Nephron (organoid): ENCODE data around the gene FYCO1.

Experiments used
- H3K27ac Mint-ChIP-seq, 3 experiments: 2 replicates each; pipeline ENCODE4 v1.8.0; 2020; ENCODE audit warnings: mixed read lengths in 3 of 3, mild to moderate bottlenecking in 2 of 3, moderate library complexity in 1 of 3
- H3K27me3 Mint-ChIP-seq: 2 replicates; pipeline ENCODE4 v1.8.0; 2021; ENCODE audit warnings: low read depth, mild to moderate bottlenecking, moderate library complexity, mixed read lengths
- H3K36me3 Mint-ChIP-seq: 2 replicates; pipeline ENCODE4 v1.8.0; 2020; ENCODE audit warnings: low read depth, mixed read lengths
- H3K4me1 Mint-ChIP-seq: 2 replicates; pipeline ENCODE4 v1.8.0; 2020; ENCODE audit warnings: mixed read lengths
- H3K4me3 Mint-ChIP-seq, 3 experiments: 2 replicates each; pipeline ENCODE4 v1.8.0; 2020; ENCODE audit warnings: mild to moderate bottlenecking in 3 of 3, mixed read lengths in 3 of 3, moderate library complexity in 2 of 3
- H3K9me3 Mint-ChIP-seq: 2 replicates; pipeline ENCODE4 v1.8.0; 2020; ENCODE audit warnings: mixed read lengths
- TF ChIP-seq, protein P1 (sequence below), 3 experiments: fragments of 200-600 bp; sonication (generic); IDR thresholded peaks; one replicate each; pipeline ENCODE4 v1.5.0; 2021; ENCODE audit warnings: antibody characterized with exemption in 3 of 3; ENCODE audit not compliant: unreplicated experiment in 3 of 3

The FYCO1 gene

DNA sequence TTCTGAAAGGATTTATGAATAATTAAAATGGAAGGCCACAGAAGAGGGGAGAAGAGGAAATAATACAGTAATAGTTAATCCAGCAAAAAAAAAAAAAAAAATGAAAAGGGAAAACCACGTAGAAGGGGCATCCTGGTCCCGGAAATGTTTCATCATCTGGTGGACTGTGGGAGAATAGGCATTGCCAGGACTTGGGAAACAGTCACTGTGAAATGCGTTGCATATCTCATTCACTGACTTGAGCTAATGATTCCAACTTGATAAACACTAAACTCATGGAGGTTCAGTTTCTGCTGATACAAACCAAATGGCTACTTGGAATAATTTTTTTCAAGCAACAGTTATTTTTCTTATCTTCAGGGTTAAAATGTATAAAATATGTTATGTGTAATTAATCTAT, 28.5 kb upstream of the FYCO1 start:
- peaks cover 19% of the 10 kb centered on the region for H3K9me3 Mint-ChIP-seq
- no peaks in the 10 kb centered on the region for H3K4me1 Mint-ChIP-seq
- no peak overlapping the region for H3K27ac Mint-ChIP-seq
- no peak overlapping the region for H3K4me3 Mint-ChIP-seq
- TF ChIP-seq, protein P1, sequence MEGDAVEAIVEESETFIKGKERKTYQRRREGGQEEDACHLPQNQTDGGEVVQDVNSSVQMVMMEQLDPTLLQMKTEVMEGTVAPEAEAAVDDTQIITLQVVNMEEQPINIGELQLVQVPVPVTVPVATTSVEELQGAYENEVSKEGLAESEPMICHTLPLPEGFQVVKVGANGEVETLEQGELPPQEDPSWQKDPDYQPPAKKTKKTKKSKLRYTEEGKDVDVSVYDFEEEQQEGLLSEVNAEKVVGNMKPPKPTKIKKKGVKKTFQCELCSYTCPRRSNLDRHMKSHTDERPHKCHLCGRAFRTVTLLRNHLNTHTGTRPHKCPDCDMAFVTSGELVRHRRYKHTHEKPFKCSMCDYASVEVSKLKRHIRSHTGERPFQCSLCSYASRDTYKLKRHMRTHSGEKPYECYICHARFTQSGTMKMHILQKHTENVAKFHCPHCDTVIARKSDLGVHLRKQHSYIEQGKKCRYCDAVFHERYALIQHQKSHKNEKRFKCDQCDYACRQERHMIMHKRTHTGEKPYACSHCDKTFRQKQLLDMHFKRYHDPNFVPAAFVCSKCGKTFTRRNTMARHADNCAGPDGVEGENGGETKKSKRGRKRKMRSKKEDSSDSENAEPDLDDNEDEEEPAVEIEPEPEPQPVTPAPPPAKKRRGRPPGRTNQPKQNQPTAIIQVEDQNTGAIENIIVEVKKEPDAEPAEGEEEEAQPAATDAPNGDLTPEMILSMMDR (IDR thresholded peaks at IDR 0.05; ENCODE audit: unreplicated experiment in 3 of 3) = no peak
- no peaks in the 10 kb centered on the region for H3K36me3 Mint-ChIP-seq
- peaks cover 5% of the 10 kb centered on the region for H3K27me3 Mint-ChIP-seq

DNA sequence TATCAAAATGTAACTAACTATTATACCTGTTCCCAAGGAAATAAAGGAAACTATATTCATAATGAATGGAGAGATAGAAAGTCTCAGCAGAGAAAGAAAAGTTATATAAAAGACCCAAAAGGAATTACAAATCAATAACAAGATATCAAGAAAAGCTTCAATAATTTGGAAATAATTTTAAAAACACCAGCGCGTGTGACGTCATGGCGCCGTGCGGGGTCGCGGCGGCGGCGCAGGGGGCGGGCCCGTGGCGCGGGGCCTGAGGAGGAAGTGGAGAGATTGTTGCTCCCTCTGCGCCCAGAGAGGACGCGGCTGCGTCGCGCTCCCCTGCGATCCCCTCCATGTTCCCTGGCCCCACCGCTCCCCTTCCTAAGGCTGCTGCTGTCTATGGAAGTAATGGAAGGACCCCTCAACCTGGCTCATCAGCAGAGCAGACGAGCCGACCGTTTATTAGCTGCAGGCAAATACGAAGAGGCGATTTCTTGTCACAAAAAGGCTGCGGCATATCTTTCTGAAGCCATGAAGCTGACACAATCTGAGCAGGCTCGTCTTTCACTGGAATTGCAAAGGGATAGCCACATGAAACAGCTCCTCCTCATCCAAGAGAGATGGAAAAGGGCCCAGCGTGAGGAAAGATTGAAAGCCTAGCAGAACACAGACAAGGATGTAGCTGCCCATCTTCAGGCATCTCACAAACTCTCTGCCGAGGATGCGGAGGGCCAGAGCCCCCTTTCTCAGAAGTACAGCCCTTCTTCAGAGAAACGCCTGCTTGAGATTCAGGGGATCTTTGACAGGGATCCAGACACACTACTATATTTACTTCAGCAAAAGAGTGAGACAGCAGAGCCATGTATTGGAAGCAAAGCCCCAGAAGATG, 27.5 kb upstream of the FYCO1 start:
- H3K27ac Mint-ChIP-seq = no peak overlapping the region

GRCh38 chr3:46021516-46021915, 25.9 kb upstream of the FYCO1 start:
- H3K4me1 Mint-ChIP-seq = no peaks in the 10 kb centered on the region
- H3K27me3 Mint-ChIP-seq = no peaks in the 10 kb centered on the region
- H3K36me3 Mint-ChIP-seq = no peaks in the 10 kb centered on the region
- H3K9me3 Mint-ChIP-seq = peaks cover 9% of the 10 kb centered on the region
- no peak overlapping the region for H3K27ac Mint-ChIP-seq
- no peak overlapping the region for H3K4me3 Mint-ChIP-seq
- TF ChIP-seq, protein P1 (IDR thresholded peaks at IDR 0.05; ENCODE audit: unreplicated experiment in 3 of 3) = no peak

More for the DNA sequence above, 27.5 kb upstream of the FYCO1 start:
- Mint-ChIP-seq H3K4me3 (no peak overlapping the region), H3K9me3 (peaks cover 16% of the 10 kb centered on the region), H3K27me3 (peaks cover 5% of the 10 kb centered on the region), H3K4me1 (no peaks in the 10 kb centered on the region), H3K36me3 (no peaks in the 10 kb centered on the region)
- TF ChIP-seq, protein P1 (IDR thresholded peaks at IDR 0.05; ENCODE audit: unreplicated experiment in 3 of 3) = no peak

DNA sequence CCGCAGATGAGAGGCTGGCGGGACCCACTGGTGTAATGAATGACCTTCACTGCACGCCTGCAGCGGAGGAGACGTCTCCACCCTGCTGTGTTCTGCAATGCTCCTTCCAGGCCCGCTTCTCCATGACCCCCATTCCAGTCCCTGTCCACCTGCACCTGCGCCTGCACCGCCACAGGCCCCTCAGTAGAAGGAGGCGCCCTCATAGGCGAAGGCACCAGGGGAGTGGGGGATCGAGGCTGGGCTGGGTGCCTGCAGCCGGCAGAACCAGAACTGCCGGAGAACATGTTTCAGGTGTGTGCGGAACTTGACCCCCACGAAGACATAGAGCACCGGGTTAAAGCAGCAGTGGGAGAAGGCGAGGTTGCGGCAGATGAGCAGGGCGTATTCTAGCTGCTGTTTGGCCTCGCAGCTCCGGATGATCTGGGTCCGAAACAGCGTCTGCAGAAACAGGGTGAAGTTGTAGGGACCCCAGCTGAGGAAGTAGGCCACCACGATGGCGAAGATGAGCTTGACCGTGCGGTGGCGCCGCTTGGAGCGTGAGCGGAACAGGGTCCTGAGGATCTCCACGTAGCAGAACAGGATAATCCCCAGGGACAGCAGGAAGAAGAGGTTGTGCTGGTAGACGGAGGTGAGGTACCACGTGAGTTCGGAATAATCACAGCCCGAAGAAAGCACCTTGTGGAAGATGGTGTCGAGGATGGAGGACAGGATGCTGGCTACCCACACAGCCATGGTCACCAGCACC, 25.3 kb upstream of the FYCO1 start:
- H3K36me3 Mint-ChIP-seq = no peaks in the 10 kb centered on the region
- no peak overlapping the region for H3K27ac Mint-ChIP-seq
- H3K4me3 Mint-ChIP-seq = no peak overlapping the region
- H3K9me3 Mint-ChIP-seq = peaks cover 9% of the 10 kb centered on the region
- TF ChIP-seq, protein P1 (IDR thresholded peaks at IDR 0.05; ENCODE audit: unreplicated experiment in 3 of 3) = no peak
- H3K27me3 Mint-ChIP-seq = no peaks in the 10 kb centered on the region
- no peaks in the 10 kb centered on the region for H3K4me1 Mint-ChIP-seq

DNA sequence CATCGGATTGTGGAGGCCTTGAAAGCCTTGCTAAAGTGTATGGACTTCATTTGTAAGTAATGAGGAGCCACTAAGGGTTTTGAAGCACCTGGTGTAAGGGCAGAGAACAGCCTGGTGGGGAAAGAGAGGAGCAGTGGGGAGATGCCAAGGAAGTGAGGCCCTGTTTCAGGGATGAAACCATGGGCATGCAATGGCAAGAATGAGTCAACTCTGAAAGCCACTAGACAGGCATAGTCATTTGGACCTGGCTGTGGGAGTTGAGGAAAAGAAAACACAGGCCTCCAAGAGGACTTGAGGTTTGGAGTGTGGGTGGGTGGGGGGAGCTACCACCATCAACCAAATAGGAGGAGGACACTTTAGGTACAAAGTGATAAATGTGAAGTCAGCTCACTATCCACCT, 24.1 kb upstream of the FYCO1 start:
- H3K27ac Mint-ChIP-seq = no peak overlapping the region
- no peaks in the 10 kb centered on the region for H3K27me3 Mint-ChIP-seq
- H3K36me3 Mint-ChIP-seq = no peaks in the 10 kb centered on the region
- H3K4me3 Mint-ChIP-seq = no peak overlapping the region
- TF ChIP-seq, protein P1 (IDR thresholded peaks at IDR 0.05; ENCODE audit: unreplicated experiment in 3 of 3) = no peak
- H3K4me1 Mint-ChIP-seq = no peaks in the 10 kb centered on the region
- H3K9me3 Mint-ChIP-seq = peaks cover 9% of the 10 kb centered on the region
